K562 (cell line): ENCODE data around the gene CNP. TPM values are rescaled to one million over a fixed set of nuclear protein-coding genes. Genes with fewer than 3 reads are reported as not detected.

Source experiments
- CBFB ChIP-seq: sonication (generic); formaldehyde crosslinking; IDR thresholded peaks from 2 replicates; pipeline ENCODE4 v1.4.0; 2020; ENCODE audit warnings: mild to moderate bottlenecking, missing genetic modification reagents
- MAFK ChIP-seq: IDR thresholded peaks from 2 replicates; pipeline ENCODE4 v1.6.1; 2011; ENCODE audit warnings: low read length, improper control_type of control experiment
- MED1 ChIP-seq: sonication (generic); formaldehyde crosslinking; IDR thresholded peaks from 2 replicates; pipeline ENCODE4 v1.8.1; 2023; ENCODE audit warnings: missing genetic modification reagents, borderline replicate concordance
- NCOA2 ChIP-seq, 2 experiments: fragments of 450-650 bp; IDR thresholded peaks; 2 replicates each; pipeline ENCODE4 v1.6.1; 2018; ENCODE audit warnings: mild to moderate bottlenecking in 2 of 2, moderate library complexity in 1 of 2; ENCODE audit not compliant: partially characterized antibody in 2 of 2
- SNRNP70 ChIP-seq: fragments of 200-400 bp; formaldehyde crosslinking; optimal IDR thresholded peaks from 2 replicates; pipeline ENCODE3; 2017; ENCODE audit warnings: low read depth, low read length
- SRSF7 ChIP-seq: fragments of 200-400 bp; formaldehyde crosslinking; optimal IDR thresholded peaks from 2 replicates; pipeline ENCODE3; 2017; ENCODE audit warnings: mild to moderate bottlenecking, low read depth, low read length
- ZBTB1 ChIP-seq: sonication (generic); formaldehyde crosslinking; IDR thresholded peaks from 2 replicates; pipeline ENCODE4 v1.8.1; 2023; ENCODE audit warnings: missing genetic modification reagents, low read depth, mild to moderate bottlenecking, borderline replicate concordance
- ZFP1 ChIP-seq: fragments of 450-650 bp; formaldehyde crosslinking; IDR thresholded peaks from 2 replicates; pipeline ENCODE4 v1.4.0; 2020; ENCODE audit warnings: mild to moderate bottlenecking, mixed read lengths
- ZNF146 ChIP-seq: IDR thresholded peaks from one replicate; pipeline ENCODE4 v1.6.1; 2018; ENCODE audit warnings: missing compliant biosample characterization; ENCODE audit not compliant: unreplicated experiment
- ZNF408 ChIP-seq: fragments of 250-450 bp; sonication (Bioruptor Pico); IDR thresholded peaks from 2 replicates; pipeline ENCODE4 v1.4.0; 2020; ENCODE audit warnings: low read depth, mild to moderate bottlenecking, moderate library complexity
- ZNF668 ChIP-seq: fragments of 250-450 bp; sonication (Bioruptor Pico); IDR thresholded peaks from 2 replicates; pipeline ENCODE4 v1.8.0; 2022; ENCODE audit warnings: mild to moderate bottlenecking, inconsistent platforms
- polyA plus RNA-seq, 8 experiments: library from polyadenylated mRNA; depleted of rRNA in 4 of 8; stranded (reverse) in 5 of 8; unstranded in 3 of 8; fragments of >200 nt; fragmentation: Nextera tagmentation in 2 of 8; fragmentation: Illumina TruSeq in 1 of 8; extraction: Ambion mirVana in 2 of 8; extraction: Trizol in 1 of 8; gene quantifications; 2 replicates each; pipeline versions ENCODE4 v1.2.1 to v1.2.3, GENCODE V29; 2011 to 2014; ENCODE audit warnings: inconsistent platforms in 1 of 8, missing spikeins in 1 of 8
- total RNA-seq, 7 experiments: library from RNA; depleted of rRNA in 6 of 7; stranded (reverse); fragments of >200 nt in 6 of 7; fragmentation: Illumina TruSeq in 2 of 7; extraction: Trizol in 2 of 7; gene quantifications; 2 replicates each; pipeline versions ENCODE4 v1.2.1 to v1.2.3, GENCODE V29; 2011 to 2021; ENCODE audit warnings: low replicate concordance in 1 of 7
- TF ChIP-seq, protein P1 (sequence below): fragments of 450-650 bp; IDR thresholded peaks from 2 replicates; pipeline ENCODE4 v1.6.1; 2016; ENCODE audit warnings: low read depth
- TF ChIP-seq, protein P2 (sequence below): fragments of 250-450 bp; sonication (Bioruptor Pico); IDR thresholded peaks from 2 replicates; pipeline ENCODE4 v1.5.0; 2020; ENCODE audit warnings: mild to moderate bottlenecking
- TF ChIP-seq, protein P3 (sequence below): sonication (generic); formaldehyde crosslinking; IDR thresholded peaks from 2 replicates; pipeline ENCODE4 v1.8.0; 2022; ENCODE audit warnings: missing genetic modification reagents, mild to moderate bottlenecking, borderline replicate concordance
- TF ChIP-seq, protein P4 (sequence below): fragments of 250-450 bp; sonication (Bioruptor Pico); IDR thresholded peaks from 2 replicates; pipeline ENCODE4 v1.4.0; 2020; ENCODE audit warnings: mild to moderate bottlenecking

CNP gene
- total and polyA plus RNA-seq, 9 of the 15 experiments (the other 6 are each of a cell fraction or from before 2014, with no cell fraction given): 1.7 to 52.0 (median 29.1) TPM

DNA sequence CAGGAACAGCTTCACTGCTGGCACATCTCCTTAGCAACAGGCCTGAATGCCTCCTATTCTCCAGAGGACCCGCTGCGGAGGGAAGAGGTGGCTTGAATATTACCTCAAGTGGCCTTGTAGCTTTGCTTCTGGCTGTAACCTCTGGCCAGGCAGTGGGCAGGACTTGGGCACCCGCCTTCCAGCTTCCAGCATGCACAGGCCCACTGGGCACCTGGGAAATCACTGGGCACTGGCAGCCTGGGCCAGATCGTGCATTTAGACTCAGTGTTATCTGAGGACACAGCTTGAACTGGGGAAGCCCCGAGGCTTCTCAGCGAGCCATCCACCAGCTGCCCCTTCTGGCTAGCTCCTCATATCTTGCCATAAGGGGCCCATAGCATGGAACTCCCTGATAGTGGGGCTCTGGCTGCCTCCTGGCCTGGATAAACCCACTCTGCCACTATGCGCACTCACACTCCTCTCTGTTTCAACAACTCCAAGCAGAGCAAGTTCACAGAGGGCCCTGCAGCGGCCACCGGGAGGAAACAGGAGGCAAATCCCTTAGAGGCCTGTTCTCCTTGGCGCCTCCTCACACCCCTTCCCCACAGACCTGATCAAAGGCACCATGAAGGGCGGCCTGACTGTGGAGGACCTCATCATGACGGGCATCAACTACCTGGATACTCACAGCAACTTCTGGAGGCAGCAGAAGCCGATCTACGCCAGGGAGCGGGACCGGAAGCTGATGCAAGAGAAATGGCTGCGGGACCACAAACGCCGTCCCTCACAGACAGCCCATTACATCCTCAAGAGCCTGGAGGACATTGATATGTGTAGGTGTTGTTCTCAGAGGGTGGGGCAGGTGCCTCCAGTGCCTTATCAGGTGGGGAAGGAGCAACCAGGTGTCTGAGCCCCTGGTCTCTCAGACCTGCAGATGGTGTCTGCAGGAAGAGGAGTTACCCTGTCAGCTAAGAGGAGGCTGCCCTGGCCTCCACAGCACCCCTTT lies 28.3 kb upstream of the CNP start (continued):
- TF ChIP-seq, protein P1, sequence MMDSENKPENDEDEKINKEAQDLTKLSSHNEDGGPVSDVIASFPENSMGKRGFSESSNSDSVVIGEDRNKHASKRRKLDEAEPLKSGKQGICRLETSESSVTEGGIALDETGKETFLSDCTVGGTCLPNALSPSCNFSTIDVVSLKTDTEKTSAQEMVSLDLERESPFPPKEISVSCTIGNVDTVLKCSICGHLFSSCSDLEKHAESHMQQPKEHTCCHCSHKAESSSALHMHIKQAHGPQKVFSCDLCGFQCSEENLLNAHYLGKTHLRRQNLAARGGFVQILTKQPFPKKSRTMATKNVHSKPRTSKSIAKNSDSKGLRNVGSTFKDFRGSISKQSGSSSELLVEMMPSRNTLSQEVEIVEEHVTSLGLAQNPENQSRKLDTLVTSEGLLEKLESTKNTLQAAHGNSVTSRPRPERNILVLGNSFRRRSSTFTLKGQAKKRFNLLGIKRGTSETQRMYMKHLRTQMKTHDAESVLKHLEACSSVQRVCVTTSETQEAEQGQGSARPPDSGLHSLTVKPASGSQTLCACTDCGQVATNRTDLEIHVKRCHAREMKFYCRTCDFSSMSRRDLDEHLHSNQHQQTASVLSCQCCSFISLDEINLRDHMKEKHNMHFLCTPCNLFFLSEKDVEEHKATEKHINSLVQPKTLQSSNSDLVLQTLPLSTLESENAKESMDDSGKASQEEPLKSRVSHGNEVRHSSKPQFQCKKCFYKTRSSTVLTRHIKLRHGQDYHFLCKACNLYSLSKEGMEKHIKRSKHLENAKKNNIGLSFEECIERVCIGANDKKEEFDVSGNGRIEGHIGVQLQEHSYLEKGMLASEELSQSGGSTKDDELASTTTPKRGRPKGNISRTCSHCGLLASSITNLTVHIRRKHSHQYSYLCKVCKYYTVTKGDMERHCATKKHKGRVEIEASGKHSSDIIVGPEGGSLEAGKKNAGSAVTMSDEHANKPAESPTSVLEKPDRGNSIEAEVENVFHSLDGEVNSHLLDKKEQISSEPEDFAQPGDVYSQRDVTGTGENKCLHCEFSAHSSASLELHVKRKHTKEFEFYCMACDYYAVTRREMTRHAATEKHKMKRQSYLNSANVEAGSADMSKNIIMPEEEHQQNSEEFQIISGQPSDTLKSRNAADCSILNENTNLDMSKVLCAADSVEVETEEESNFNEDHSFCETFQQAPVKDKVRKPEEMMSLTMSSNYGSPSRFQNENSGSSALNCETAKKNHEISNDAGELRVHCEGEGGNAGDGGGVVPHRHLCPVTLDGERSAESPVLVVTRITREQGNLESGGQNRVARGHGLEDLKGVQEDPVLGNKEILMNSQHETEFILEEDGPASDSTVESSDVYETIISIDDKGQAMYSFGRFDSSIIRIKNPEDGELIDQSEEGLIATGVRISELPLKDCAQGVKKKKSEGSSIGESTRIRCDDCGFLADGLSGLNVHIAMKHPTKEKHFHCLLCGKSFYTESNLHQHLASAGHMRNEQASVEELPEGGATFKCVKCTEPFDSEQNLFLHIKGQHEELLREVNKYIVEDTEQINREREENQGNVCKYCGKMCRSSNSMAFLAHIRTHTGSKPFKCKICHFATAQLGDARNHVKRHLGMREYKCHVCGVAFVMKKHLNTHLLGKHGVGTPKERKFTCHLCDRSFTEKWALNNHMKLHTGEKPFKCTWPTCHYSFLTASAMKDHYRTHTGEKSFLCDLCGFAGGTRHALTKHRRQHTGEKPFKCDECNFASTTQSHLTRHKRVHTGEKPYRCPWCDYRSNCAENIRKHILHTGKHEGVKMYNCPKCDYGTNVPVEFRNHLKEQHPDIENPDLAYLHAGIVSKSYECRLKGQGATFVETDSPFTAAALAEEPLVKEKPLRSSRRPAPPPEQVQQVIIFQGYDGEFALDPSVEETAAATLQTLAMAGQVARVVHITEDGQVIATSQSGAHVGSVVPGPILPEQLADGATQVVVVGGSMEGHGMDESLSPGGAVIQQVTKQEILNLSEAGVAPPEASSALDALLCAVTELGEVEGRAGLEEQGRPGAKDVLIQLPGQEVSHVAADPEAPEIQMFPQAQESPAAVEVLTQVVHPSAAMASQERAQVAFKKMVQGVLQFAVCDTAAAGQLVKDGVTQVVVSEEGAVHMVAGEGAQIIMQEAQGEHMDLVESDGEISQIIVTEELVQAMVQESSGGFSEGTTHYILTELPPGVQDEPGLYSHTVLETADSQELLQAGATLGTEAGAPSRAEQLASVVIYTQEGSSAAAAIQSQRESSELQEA: no peak
- TF ChIP-seq ZNF408 (CRISPR knock-in tag) (no peak), ZFP1 (CRISPR knock-in tag) (no peak), SRSF7 (no peak), ZNF668 (CRISPR knock-in tag) (no peak), MED1 (CRISPR knock-in tag) (no peak), ZBTB1 (CRISPR knock-in tag) (no peak), SNRNP70 (no peak), NCOA2 (IDR thresholded peaks at IDR 0.05; ENCODE audit: partially characterized antibody in 2 of 2) (no peak), ZNF146 (CRISPR knock-in tag) (no peak), CBFB (no peak), MAFK (no peak)
- TF ChIP-seq, protein P2, sequence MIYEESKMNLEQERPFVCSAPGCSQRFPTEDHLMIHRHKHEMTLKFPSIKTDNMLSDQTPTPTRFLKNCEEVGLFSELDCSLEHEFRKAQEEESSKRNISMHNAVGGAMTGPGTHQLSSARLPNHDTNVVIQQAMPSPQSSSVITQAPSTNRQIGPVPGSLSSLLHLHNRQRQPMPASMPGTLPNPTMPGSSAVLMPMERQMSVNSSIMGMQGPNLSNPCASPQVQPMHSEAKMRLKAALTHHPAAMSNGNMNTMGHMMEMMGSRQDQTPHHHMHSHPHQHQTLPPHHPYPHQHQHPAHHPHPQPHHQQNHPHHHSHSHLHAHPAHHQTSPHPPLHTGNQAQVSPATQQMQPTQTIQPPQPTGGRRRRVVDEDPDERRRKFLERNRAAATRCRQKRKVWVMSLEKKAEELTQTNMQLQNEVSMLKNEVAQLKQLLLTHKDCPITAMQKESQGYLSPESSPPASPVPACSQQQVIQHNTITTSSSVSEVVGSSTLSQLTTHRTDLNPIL (CRISPR knock-in tag): no peak
- TF ChIP-seq, protein P3, sequence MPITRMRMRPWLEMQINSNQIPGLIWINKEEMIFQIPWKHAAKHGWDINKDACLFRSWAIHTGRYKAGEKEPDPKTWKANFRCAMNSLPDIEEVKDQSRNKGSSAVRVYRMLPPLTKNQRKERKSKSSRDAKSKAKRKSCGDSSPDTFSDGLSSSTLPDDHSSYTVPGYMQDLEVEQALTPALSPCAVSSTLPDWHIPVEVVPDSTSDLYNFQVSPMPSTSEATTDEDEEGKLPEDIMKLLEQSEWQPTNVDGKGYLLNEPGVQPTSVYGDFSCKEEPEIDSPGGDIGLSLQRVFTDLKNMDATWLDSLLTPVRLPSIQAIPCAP (CRISPR knock-in tag): no peak
- TF ChIP-seq, protein P4, sequence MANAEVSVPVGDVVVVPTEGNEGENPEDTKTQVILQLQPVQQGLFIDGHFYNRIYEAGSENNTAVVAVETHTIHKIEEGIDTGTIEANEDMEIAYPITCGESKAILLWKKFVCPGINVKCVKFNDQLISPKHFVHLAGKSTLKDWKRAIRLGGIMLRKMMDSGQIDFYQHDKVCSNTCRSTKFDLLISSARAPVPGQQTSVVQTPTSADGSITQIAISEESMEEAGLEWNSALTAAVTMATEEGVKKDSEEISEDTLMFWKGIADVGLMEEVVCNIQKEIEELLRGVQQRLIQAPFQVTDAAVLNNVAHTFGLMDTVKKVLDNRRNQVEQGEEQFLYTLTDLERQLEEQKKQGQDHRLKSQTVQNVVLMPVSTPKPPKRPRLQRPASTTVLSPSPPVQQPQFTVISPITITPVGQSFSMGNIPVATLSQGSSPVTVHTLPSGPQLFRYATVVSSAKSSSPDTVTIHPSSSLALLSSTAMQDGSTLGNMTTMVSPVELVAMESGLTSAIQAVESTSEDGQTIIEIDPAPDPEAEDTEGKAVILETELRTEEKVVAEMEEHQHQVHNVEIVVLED (CRISPR knock-in tag): no peak
